Activated naive CD8-positive, alpha-beta T cell treated with anti-CD3 and anti-CD28 coated beads, Interleukin-2, amount 10 ng/mL, durations not matched to agents 7 days and 5 days (primary cell): Measurements from ENCODE around the gene KIF14. TPM values are rescaled to one million over a fixed set of nuclear protein-coding genes. Genes with fewer than 3 reads are reported as not detected.

ENCODE experiments used
- ATAC-seq: fragments of 150-1000 bp; cut with Tn5 transposase; one replicate; pipeline ENCODE4 v1.10.0; 2021; ENCODE audit warnings: low read depth, moderate library complexity
- POLR2A ChIA-PET: fragments of 350-600 bp; sonication (Branson Sonifier 250); formaldehyde crosslinking; loops from one replicate; lab custom pipeline; 2021; ENCODE audit warnings: antibody characterized with exemption; lab: Charles Lee
- DNase-seq: peaks from one replicate; pipeline ENCODE4 v3.0.0; 2021
- H3K27ac Mint-ChIP-seq: one replicate; pipeline ENCODE4 v1.8.0; 2022; ENCODE audit warnings: mild to moderate bottlenecking, mixed read lengths
- H3K27me3 Mint-ChIP-seq: one replicate; pipeline ENCODE4 v1.8.0; 2022; ENCODE audit warnings: mild to moderate bottlenecking, moderate library complexity, mixed read lengths
- H3K36me3 Mint-ChIP-seq: one replicate; pipeline ENCODE4 v1.8.0; 2021; ENCODE audit warnings: mild to moderate bottlenecking, mixed read lengths
- H3K4me1 Mint-ChIP-seq: one replicate; pipeline ENCODE4 v1.8.0; 2021; ENCODE audit warnings: mixed read lengths
- H3K4me3 Mint-ChIP-seq: one replicate; pipeline ENCODE4 v1.8.0; 2022; ENCODE audit warnings: mild to moderate bottlenecking, moderate library complexity, mixed read lengths
- H3K9me3 Mint-ChIP-seq: one replicate; pipeline ENCODE4 v1.8.0; 2021; ENCODE audit warnings: mixed read lengths
- total RNA-seq, 2 experiments: library from RNA; stranded (reverse); gene quantifications; one replicate each; pipeline ENCODE4 v1.2.3, GENCODE V29; 2021

Gene KIF14
- total RNA-seq, 2 experiments from 2014 or later: 20.1 to 20.3 TPM

DNA sequence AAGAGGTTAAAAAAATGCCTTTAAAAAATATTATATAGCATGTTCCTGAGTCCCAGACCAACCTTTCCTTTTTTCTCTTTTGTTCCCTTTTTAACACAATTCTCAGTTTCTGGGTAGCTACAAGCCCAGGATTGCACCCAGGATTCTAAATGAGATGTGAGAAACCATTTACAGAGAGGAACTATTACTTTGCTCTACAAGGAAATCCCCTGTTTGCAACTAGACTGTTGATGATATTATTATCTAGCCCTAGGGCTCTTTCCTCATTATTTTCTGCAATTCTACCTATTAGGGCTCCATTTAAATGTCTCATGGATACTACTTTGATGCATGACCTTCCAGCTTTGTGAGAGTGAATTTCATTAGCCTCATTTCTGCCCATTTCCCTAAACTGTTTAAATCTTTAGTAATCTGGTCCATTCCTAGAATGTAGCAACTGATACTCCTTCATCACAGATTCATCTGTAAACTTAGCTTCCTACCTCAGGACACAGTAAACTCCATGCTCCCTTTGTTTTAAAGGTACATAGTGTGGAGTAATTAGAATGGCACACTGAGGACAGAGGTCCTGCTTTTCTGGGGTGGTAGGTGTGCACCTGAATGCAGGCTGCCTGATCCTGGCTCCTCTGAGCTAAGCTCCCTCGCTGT, 7.1 kb upstream of the KIF14 start:
- no peak for DNase-seq
- Mint-ChIP-seq H3K4me1 (peaks cover 32% of the 10 kb centered on the region), H3K27ac (peak overlapping the region; percentile 64), H3K9me3 (no peaks in the 10 kb centered on the region), H3K4me3 (peak overlapping the region; percentile 56), H3K27me3 (no peaks in the 10 kb centered on the region), H3K36me3 (no peaks in the 10 kb centered on the region)
- POLR2A ChIA-PET: interaction anchor here (2.0 kb wide), 1 partner anchor 42 kb away, joined by 14 read pairs; the partner anchor contains the start of gene DDX59
- no peak for ATAC-seq

- Mint-ChIP-seq H3K4me1 (peaks cover 32% of the 10 kb centered on the region), H3K4me3 (no peak overlapping the region), H3K36me3 (no peaks in the 10 kb centered on the region), H3K27ac (no peak overlapping the region), H3K9me3 (no peaks in the 10 kb centered on the region), H3K27me3 (no peaks in the 10 kb centered on the region)
- POLR2A ChIA-PET: interaction anchor here (2.0 kb wide), 1 partner anchor 43 kb away, joined by 14 read pairs; the partner anchor contains the start of gene DDX59
- ATAC-seq (no peak), DNase-seq (no peak)
Observed at GRCh38 chr1:200626853-200627534, 6.4 kb upstream of the KIF14 start.

- Mint-ChIP-seq H3K9me3 (no peaks in the 10 kb centered on the region), H3K4me3 (no peak overlapping the region), H3K27me3 (no peaks in the 10 kb centered on the region), H3K36me3 (no peaks in the 10 kb centered on the region), H3K4me1 (peaks cover 36% of the 10 kb centered on the region), H3K27ac (peak overlapping the region; percentile 14)
- peak; percentile 5 for ATAC-seq
- no peak for DNase-seq
- POLR2A ChIA-PET: interaction anchor here (0.6 to 1.3 kb wide), 5 partner anchors 44 to 371 kb away, joined by 3 to 5 read pairs (median 4); partner anchors contain the start of gene DDX59
Observed at GRCh38 chr1:200625381-200625824, 4.9 kb upstream of the KIF14 start.

DNA sequence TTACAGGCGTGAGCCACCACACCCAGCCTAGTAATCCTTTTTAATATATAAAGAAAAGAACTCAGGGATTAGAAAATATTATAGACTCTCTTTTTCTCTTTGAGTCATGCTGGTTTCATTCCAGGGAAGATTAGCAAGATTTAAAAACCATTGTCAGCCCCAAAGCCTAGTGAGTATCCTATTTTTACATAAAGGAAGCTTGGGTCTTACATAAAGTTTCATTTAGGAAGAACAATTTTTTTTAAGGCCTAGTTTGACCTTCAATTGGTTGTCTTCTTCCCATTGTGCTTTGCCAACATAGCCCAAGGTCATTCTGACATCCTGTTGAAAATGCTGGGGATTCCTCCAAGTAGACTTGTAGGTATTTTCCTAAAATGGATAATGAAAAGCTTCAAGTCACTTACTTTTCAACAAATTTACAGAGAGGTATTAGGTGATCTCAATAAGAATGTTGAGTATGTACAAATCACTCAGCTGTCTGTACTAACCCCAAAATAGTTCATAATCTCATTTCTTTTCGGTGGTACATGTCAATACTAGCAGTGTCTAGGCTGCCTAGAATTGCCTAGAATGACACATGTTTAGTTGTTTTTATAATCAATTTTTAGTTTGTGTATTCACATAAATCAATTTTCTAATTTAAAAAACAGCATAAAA, 4.3 kb upstream of the KIF14 start:
- H3K36me3 Mint-ChIP-seq: peaks cover 2% of the 10 kb centered on the region
- POLR2A ChIA-PET: interaction anchor here (0.6 to 1.3 kb wide), 6 partner anchors 45 to 372 kb away, joined by 3 to 5 read pairs (median 4); partner anchors contain the start of gene DDX59
- DNase-seq (no peak), ATAC-seq (no peak)
- no peak overlapping the region for H3K27ac Mint-ChIP-seq
- peaks cover 39% of the 10 kb centered on the region for H3K4me1 Mint-ChIP-seq
- H3K27me3 Mint-ChIP-seq: no peaks in the 10 kb centered on the region
- H3K4me3 Mint-ChIP-seq: no peak overlapping the region
- no peaks in the 10 kb centered on the region for H3K9me3 Mint-ChIP-seq

- H3K27me3 Mint-ChIP-seq: no peaks in the 10 kb centered on the region
- POLR2A ChIA-PET: interaction anchor here (3.4 kb wide), 1 partner anchor 49 kb away, joined by 30 read pairs; the partner anchor contains the start of gene DDX59
- peaks cover 42% of the 10 kb centered on the region for H3K4me1 Mint-ChIP-seq
Observed at GRCh38 chr1:200619894-200620272, 668 bp downstream of the KIF14 start.

DNA sequence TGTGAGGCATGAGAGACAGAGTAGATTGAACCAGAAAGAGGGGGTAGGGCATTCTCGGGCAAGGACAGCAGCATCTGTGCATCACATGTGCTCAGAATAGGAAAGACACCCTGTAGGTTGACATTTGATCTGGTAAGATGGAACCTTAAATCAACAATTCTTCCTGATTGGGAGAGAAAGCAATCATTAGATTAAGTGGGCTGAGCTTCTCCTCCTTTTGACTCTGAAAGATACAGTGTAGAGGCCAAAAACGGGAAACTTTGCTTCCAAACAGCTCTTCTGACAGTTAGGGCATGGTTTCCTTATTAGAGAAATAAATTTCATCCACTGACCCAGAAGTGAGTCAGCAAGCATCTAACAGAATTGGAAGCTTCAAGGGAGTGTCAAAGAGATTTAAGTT, 9.7 kb downstream of the KIF14 start:
- POLR2A ChIA-PET: no interaction called here
- Mint-ChIP-seq H3K36me3 (peaks cover 46% of the 10 kb centered on the region), H3K27ac (no peak overlapping the region), H3K4me1 (peaks cover 4% of the 10 kb centered on the region), H3K9me3 (no peaks in the 10 kb centered on the region), H3K4me3 (no peak overlapping the region), H3K27me3 (no peaks in the 10 kb centered on the region)
- no peak for ATAC-seq
- no peak for DNase-seq

More at GRCh38 chr1:200619894-200620272, 668 bp downstream of the KIF14 start:
- no peaks in the 10 kb centered on the region for H3K9me3 Mint-ChIP-seq
- H3K27ac Mint-ChIP-seq: peak overlapping the region; percentile 90
- ATAC-seq: no peak
- DNase-seq: no peak
- H3K36me3 Mint-ChIP-seq: peaks cover 33% of the 10 kb centered on the region
- peak overlapping the region; percentile 92 for H3K4me3 Mint-ChIP-seq

DNA sequence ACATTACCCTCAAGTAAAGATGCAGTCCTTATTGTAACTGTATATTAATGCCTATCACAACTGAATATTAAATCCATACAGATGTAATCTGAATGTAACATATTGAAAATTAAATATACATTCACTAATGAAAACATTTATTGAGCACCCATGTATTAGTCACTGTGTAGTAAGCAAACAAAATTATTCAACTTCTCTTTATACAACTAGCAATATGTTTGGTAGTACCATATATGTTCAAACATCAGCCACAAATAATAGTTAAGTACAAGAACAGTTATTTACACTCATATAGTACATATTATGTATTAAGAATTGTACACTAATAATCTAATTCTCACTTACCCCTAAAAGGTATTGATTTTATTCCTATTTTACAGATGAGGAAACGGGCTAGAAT, 17.9 kb downstream of the KIF14 start:
- H3K36me3 Mint-ChIP-seq: peaks cover 45% of the 10 kb centered on the region

DNA sequence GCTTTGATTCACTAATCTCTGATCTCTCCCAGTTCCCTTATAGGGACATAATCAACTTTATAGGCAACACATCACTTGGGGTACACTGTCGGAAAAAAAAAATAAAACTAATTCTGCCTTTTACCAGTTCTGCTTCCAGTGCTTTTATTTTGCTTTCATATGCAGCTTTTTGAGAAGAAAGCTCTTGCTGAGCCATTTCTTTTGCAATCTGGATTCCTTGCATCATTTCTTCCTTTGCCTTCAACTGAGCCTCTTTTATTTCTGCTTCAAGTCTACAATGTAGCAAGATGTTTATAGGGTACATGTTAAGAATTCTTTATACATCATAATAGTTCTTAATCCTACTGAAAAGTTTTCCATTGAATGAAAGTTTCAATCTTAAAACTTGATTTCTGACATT, 30.6 kb downstream of the KIF14 start:
- POLR2A ChIA-PET: no interaction called here

More for the DNA sequence above, 17.9 kb downstream of the KIF14 start:
- Mint-ChIP-seq H3K9me3 (no peaks in the 10 kb centered on the region), H3K4me3 (no peak overlapping the region), H3K27me3 (no peaks in the 10 kb centered on the region), H3K27ac (no peak overlapping the region), H3K4me1 (peaks cover 2% of the 10 kb centered on the region)
- no peak for DNase-seq
- POLR2A ChIA-PET: no interaction called here
- no peak for ATAC-seq

GRCh38 chr1:200588698-200589097, 31.9 kb downstream of the KIF14 start:
- Mint-ChIP-seq H3K27ac (no peak overlapping the region), H3K9me3 (no peaks in the 10 kb centered on the region), H3K4me1 (no peaks in the 10 kb centered on the region), H3K27me3 (no peaks in the 10 kb centered on the region), H3K36me3 (peaks cover 47% of the 10 kb centered on the region), H3K4me3 (no peak overlapping the region)
- POLR2A ChIA-PET: no interaction called here
- ATAC-seq: no peak
- no peak for DNase-seq

More for the DNA sequence above, 30.6 kb downstream of the KIF14 start:
- ATAC-seq: no peak
- DNase-seq: no peak
- no peaks in the 10 kb centered on the region for H3K9me3 Mint-ChIP-seq
- H3K36me3 Mint-ChIP-seq: peaks cover 41% of the 10 kb centered on the region
- no peak overlapping the region for H3K4me3 Mint-ChIP-seq
- H3K27me3 Mint-ChIP-seq: no peaks in the 10 kb centered on the region
- no peak overlapping the region for H3K27ac Mint-ChIP-seq
- no peaks in the 10 kb centered on the region for H3K4me1 Mint-ChIP-seq

DNA sequence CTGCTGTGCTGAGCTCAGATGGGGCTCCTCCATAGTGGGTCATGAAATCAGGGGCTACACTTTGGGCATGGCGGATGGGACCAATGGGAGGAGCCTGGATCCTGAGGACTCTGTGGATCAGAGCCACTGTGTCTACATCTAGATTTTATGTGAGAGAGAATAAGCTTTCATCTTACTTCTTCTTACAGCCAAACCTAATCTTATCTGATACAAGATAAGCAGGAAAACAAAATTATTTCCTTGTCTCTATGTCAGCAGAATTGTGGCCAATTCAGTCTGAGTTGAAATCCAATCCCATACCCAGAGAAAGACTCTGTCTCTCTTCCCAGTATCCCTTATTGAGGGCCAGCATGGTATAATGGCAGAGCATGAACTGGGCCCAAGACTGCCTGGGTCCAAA, 56.2 kb downstream of the KIF14 start:
- H3K36me3 Mint-ChIP-seq: peaks cover 20% of the 10 kb centered on the region
- H3K27ac Mint-ChIP-seq: no peak overlapping the region
- no peak for ATAC-seq
- no peak for DNase-seq
- H3K9me3 Mint-ChIP-seq: no peaks in the 10 kb centered on the region
- H3K4me1 Mint-ChIP-seq: peaks cover 7% of the 10 kb centered on the region
- no peak overlapping the region for H3K4me3 Mint-ChIP-seq
- POLR2A ChIA-PET: no interaction called here
- no peaks in the 10 kb centered on the region for H3K27me3 Mint-ChIP-seq

GRCh38 chr1:200561856-200562214, 58.7 kb downstream of the KIF14 start:
- no peak overlapping the region for H3K4me3 Mint-ChIP-seq
- no peak for ATAC-seq
- peaks cover 21% of the 10 kb centered on the region for H3K36me3 Mint-ChIP-seq

DNA sequence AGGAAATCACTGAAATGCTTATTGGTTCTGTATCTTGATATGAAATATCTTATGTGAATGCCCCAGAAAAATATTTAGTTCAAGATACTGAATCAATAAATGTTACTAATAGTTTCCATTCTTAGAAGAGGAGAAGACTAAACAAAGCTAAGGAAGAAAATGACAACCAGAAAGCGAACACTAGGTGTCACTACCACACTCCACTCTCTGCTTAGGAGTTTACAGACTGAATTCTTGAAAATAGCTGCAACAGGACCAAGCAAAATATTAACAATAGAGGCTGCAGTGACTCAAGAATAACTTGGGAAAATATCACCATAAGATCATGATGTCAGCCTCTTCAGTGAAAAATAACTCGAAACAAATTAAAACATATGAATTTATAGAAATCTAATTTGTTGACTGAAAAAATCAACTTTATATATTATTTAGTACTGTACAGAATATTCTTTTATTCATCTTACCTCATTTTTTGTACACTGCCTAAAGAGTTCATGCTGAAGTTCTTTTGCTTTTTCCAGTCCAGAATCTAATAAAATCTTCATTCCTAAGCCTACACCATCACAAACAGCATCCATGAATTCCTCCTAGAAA, 61.6 kb downstream of the KIF14 start:
- H3K4me1 Mint-ChIP-seq: peaks cover 7% of the 10 kb centered on the region
- H3K9me3 Mint-ChIP-seq: no peaks in the 10 kb centered on the region
- ATAC-seq (peak; percentile 50), DNase-seq (no peak)
- POLR2A ChIA-PET: no interaction called here
- peaks cover 11% of the 10 kb centered on the region for H3K36me3 Mint-ChIP-seq
- H3K4me3 Mint-ChIP-seq: no peak overlapping the region
- H3K27me3 Mint-ChIP-seq: no peaks in the 10 kb centered on the region
- no peak overlapping the region for H3K27ac Mint-ChIP-seq

More at GRCh38 chr1:200561856-200562214, 58.7 kb downstream of the KIF14 start:
- DNase-seq: no peak
- Mint-ChIP-seq H3K9me3 (no peaks in the 10 kb centered on the region), H3K27me3 (no peaks in the 10 kb centered on the region), H3K4me1 (peaks cover 7% of the 10 kb centered on the region), H3K27ac (no peak overlapping the region)
- POLR2A ChIA-PET: interaction anchor here (0.5 kb wide), 2 partner anchors 62 to 239 kb away, joined by 3 read pairs; no protein-coding TSS in a partner anchor

DNA sequence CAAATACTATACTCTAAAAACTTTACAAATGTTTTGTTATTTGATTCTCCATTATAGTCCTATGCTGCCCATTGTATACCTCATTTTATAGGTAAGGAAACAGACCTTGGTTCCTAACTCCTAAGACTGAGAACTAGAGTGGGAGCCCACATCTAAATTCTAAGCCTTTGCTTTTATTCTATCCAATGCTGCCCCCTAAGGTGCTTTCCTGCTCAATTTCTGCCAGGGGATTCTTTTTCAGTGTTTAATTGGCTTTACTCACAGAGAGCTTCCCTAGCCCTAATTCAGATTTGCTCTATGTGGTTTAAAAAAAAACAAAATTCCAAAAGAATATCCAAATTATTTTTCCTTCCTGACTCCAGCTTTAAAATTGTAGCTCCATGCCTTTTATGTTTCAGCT, 64.5 kb downstream of the KIF14 start:
- no peak for DNase-seq
- no peak overlapping the region for H3K4me3 Mint-ChIP-seq
- POLR2A ChIA-PET: no interaction called here

More for the DNA sequence above, 64.5 kb downstream of the KIF14 start:
- H3K4me1 Mint-ChIP-seq: no peaks in the 10 kb centered on the region
- no peaks in the 10 kb centered on the region for H3K9me3 Mint-ChIP-seq
- peaks cover 13% of the 10 kb centered on the region for H3K36me3 Mint-ChIP-seq
- no peak for ATAC-seq
- H3K27me3 Mint-ChIP-seq: no peaks in the 10 kb centered on the region
- no peak overlapping the region for H3K27ac Mint-ChIP-seq
